GM13977 (cell line): Measurements from ENCODE around the gene FUT7.

Experiments used
- DNase-seq: peaks from one replicate; pipeline ENCODE4 v3.0.0; 2012; ENCODE audit warnings: low spot score
- CTCF ChIP-seq: IDR thresholded peaks from 2 replicates; pipeline ENCODE4 v1.5.1; 2012; ENCODE audit warnings: mild to moderate bottlenecking, control low read depth; ENCODE audit not compliant: insufficient read depth; ENCODE audit errors: extremely low read depth, missing control alignments
- in situ Hi-C: fragments of 300-500 bp; cut with MboI; formaldehyde crosslinking; loops from one replicate; pipeline ENCODE4 v1.12.0; 2022; ENCODE audit warnings: low sequenced_read_pairs, low pct_unique_long_range_greater_than_20kb, mixed read lengths, inconsistent platforms; ENCODE audit not compliant: unreplicated experiment

Gene FUT7

GRCh38 chr9:137031904-137032640, at the start of gene FUT7:
FUT7 (minus strand) TSS chr9:137032088; CDS start chr9:137031991, 97 bp downstream.
- no peak for TF ChIP-seq CTCF
- in situ Hi-C loops: loop anchor here (10.0 kb wide), 1 partner anchor 257 kb away; no protein-coding TSS in a partner anchor
- no peak for DNase-seq

- no peak for TF ChIP-seq CTCF
- no peak for DNase-seq
- in situ Hi-C loops: no loop called here
Measured at GRCh38 chr9:137080260-137081122, 48.6 kb upstream of the FUT7 start.

- no peak for DNase-seq
- TF ChIP-seq CTCF: no peak
- in situ Hi-C loops: no loop called here
Measured at GRCh38 chr9:137079401-137079787, 47.5 kb upstream of the FUT7 start.

GRCh38 chr9:137078701-137079400, 47.0 kb upstream of the FUT7 start:
- DNase-seq: no peak
- in situ Hi-C loops: no loop called here

GRCh38 chr9:137077758-137078693, 46.1 kb upstream of the FUT7 start:
- no peak for DNase-seq
- TF ChIP-seq CTCF: no peak
- in situ Hi-C loops: no loop called here

More at GRCh38 chr9:137078701-137079400, 47.0 kb upstream of the FUT7 start:
- no peak for TF ChIP-seq CTCF
